Esophagus muscularis mucosa (tissue), 4 donors: ENCODE results near the gene LTBP3. TPM values are rescaled to one million over a fixed set of nuclear protein-coding genes. Genes with fewer than 3 reads are reported as not detected.

Source experiments
- DNase-seq: peaks from one replicate; pipeline ENCODE4 v3.0.0-alpha.2; 2017; ENCODE audit errors: extremely low spot score
- H3K27ac ChIP-seq, 4 donors: fragments of 200-600 bp; sonication (generic); replicated peaks in 1 of 4; 1 replicate in 3 of 4; 2 replicates in 1 of 4; pipeline ENCODE4 v1.5.1; 2016 to 2019; ENCODE audit warnings: mild to moderate bottlenecking in 1 of 4
- H3K27me3 ChIP-seq, 4 donors: fragments of 200-600 bp; sonication (generic); one replicate each; pipeline versions ENCODE4 v1.5.1 to v1.6.0; 2016 to 2019
- H3K36me3 ChIP-seq, 4 donors: fragments of 200-600 bp; sonication (generic); one replicate each; pipeline ENCODE4 v1.5.1; 2016 to 2019
- H3K4me1 ChIP-seq, 4 donors: fragments of 200-600 bp; sonication (generic); one replicate each; pipeline ENCODE4 v1.5.1; 2016 to 2019
- H3K4me3 ChIP-seq, 4 donors: fragments of 200-600 bp; sonication (generic); 1 replicate in 2 of 4; 2 replicates in 2 of 4; pipeline ENCODE4 v1.5.1; 2016 to 2019; ENCODE audit warnings: mild to moderate bottlenecking in 4 of 4, moderate library complexity in 1 of 4
- H3K9me3 ChIP-seq, 4 donors: fragments of 200-600 bp; sonication (generic); 1 replicate in 3 of 4; 2 replicates in 1 of 4; pipeline ENCODE4 v1.5.1; 2016 to 2019
- EP300 ChIP-seq: sonication (generic); formaldehyde crosslinking; IDR thresholded peaks from one replicate; pipeline ENCODE4 v1.6.1; 2017; ENCODE audit warnings: antibody characterized with exemption
- POLR2A ChIP-seq: fragments of 450-650 bp; IDR thresholded peaks from one replicate; pipeline ENCODE4 v1.6.1; 2017; ENCODE audit warnings: antibody characterized with exemption, moderate library complexity, mild to moderate bottlenecking, low read depth
- POLR2AphosphoS5 ChIP-seq, 2 donors: sonication (generic); formaldehyde crosslinking; IDR thresholded peaks; one replicate each; pipeline ENCODE4 v1.6.1; 2017; ENCODE audit warnings: antibody characterized with exemption in 2 of 2
- WGBS: methylation state at CpG from one replicate; pipeline ENCODE4 v1.1.5; 2018; 5-methylcytosine and 5-hydroxymethylcytosine counted together
- intact Hi-C: fragments of 100-400 bp; cut with DNase I; formaldehyde crosslinking; loops from one replicate; pipeline ENCODE4 v1.15.1; 2023
- small RNA-seq, 3 donors: library from RNA; depleted of rRNA; stranded (forward); fragments of <200 nt; gene quantifications; one replicate each; pipeline ENCODE3, GENCODE V24; 2016
- total RNA-seq, 4 donors: library from RNA; depleted of rRNA; stranded (reverse); fragments of >200 nt; gene quantifications; one replicate each; pipeline versions ENCODE4 v1.1.0 to v1.2.1, GENCODE V29; 2016
- TF ChIP-seq, protein P1 (sequence below), 3 experiments: fragments of 200-600 bp in 2 of 3; fragments of 450-650 bp in 1 of 3; sonication (generic) in 2 of 3; IDR thresholded peaks; one replicate each; pipeline ENCODE4 v1.5.1; 2017 to 2019; ENCODE audit warnings: antibody characterized with exemption in 3 of 3, mild to moderate bottlenecking in 2 of 3, moderate library complexity in 1 of 3

LTBP3 gene
- total RNA-seq, 4 donors from 2014 or later, result 107 to 208 (median 137) TPM

DNA sequence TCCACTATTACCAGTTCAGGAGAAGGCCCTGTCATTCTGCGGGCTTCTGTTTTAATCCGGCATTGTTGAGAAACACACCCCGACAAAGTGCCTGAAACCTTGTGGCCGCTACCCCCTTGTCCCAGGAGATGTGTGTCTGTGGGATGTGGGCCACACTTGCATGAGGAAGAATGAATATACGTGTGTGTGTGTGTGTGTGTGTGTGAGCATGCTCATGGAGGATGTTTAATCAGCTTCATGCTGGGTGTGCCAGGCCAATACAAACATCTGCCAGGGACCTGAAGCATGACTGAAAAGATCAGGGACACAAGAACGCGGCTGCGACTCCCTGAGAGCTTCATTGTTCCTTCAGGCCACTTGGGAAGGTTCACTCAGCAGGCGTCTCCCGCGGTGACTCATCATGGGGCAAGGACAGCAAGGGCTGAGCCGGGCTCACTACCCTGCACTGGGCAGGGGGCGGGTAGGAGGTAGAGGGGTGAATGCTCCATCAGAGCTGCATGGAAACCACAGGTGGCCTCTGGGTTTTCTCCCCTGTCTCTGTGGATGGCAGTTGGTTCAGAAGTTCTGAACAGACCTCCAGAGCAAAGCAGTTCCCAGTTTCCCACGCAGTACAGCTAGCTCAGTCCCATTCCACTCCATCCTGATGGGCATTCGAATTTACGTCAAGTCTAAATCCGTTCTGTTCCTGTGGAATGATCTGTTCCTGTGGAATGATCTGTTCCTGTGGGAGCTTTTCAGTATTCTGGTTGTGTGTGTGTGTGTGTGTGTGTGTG lies 66.4 kb downstream of the LTBP3 start:
- Histone ChIP-seq H3K27ac (peak overlapping the region; percentile 95 to 99 (median 98)), H3K36me3 (no peaks in the 10 kb centered on the region), H3K4me3 (peak overlapping the region in 2 of 4 donors; percentile 6 to 24), H3K4me1 (peaks cover 94 to 98% (median 98%) of the 10 kb centered on the region in 4 donors), H3K9me3 (no peaks in the 10 kb centered on the region), H3K27me3 (no peaks in the 10 kb centered on the region)
- TF ChIP-seq POLR2AphosphoS5 (IDR thresholded peaks at IDR 0.05) (peak in 1 of 2 donors; percentile 87), POLR2A (no peak), EP300 (peak; percentile 73)
- TF ChIP-seq, protein P1, sequence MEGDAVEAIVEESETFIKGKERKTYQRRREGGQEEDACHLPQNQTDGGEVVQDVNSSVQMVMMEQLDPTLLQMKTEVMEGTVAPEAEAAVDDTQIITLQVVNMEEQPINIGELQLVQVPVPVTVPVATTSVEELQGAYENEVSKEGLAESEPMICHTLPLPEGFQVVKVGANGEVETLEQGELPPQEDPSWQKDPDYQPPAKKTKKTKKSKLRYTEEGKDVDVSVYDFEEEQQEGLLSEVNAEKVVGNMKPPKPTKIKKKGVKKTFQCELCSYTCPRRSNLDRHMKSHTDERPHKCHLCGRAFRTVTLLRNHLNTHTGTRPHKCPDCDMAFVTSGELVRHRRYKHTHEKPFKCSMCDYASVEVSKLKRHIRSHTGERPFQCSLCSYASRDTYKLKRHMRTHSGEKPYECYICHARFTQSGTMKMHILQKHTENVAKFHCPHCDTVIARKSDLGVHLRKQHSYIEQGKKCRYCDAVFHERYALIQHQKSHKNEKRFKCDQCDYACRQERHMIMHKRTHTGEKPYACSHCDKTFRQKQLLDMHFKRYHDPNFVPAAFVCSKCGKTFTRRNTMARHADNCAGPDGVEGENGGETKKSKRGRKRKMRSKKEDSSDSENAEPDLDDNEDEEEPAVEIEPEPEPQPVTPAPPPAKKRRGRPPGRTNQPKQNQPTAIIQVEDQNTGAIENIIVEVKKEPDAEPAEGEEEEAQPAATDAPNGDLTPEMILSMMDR (IDR thresholded peaks at IDR 0.05), result no peak
- DNase-seq, result no peak
- 46% methylated on average over 10 of the region's 17 CpGs for WGBS
- intact Hi-C loops, result no loop called here

DNA sequence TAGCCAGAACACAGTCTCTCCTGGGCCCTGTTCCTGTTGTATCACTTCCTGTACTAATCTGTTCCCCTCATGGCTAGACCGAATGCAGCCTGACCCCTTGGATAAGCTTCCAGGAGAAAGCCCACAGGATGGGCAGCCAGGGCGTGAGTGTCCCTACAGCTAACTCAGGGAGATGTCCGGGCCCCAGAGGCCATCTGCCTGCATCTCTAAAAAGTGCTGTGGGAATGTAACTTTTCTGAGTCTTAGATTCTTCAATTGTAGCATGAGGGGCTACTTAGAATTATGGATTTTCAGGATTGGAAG lies 67.0 kb downstream of the LTBP3 start:
- 52% methylated on average over 3 of the region's 3 CpGs for WGBS
- Histone ChIP-seq H3K36me3 (no peaks in the 10 kb centered on the region), H3K9me3 (no peaks in the 10 kb centered on the region), H3K27ac (peak overlapping the region; percentile 95 to 99 (median 98)), H3K4me1 (peaks cover 96 to 98% (median 98%) of the 10 kb centered on the region in 4 donors), H3K27me3 (no peaks in the 10 kb centered on the region), H3K4me3 (no peak overlapping the region)
- DNase-seq, result no peak
- TF ChIP-seq POLR2AphosphoS5 (IDR thresholded peaks at IDR 0.05) (peak in 1 of 2 donors; percentile 4), EP300 (no peak), POLR2A (no peak)
- TF ChIP-seq, protein P1 (IDR thresholded peaks at IDR 0.05), result no peak
- intact Hi-C loops, result no loop called here

DNA sequence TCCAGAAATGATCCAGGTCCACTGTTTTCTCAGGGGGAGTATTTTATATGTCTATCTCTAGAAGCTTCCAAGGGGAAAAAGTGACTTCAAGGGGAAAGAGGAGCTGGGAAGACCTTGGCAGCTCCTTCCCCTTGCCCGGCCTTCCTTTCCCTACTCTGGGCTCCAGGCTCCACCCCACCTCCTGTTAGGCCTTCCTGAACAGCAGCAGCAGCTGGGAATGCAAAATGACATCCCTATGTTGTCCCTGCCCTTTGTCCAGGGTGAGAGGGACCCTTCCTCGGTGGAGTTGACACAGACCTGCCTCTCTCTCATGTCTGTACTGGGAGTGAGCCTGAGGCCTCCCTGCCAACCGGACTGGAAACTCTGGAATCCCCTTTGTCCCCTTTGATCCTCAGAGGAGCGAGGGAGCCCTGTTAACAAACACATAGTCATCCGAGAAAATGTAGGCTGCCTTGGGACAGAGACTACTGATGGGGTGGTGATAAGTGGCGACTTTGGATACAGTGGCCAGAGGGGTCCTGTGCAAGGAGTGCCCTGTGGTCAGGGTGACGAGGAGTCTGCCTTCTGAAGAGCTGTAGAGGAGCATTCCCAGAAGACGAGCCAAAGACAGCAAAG lies 68.3 kb downstream of the LTBP3 start:
- no peaks in the 10 kb centered on the region for H3K36me3 ChIP-seq
- peak overlapping the region in 2 of 4 donors; percentile 2 to 6 for H3K4me3 ChIP-seq
- 27% methylated on average over 6 of the region's 8 CpGs for WGBS
- peaks cover 96 to 98% (median 97%) of the 10 kb centered on the region in 4 donors for H3K4me1 ChIP-seq
- H3K27me3 ChIP-seq, result no peaks in the 10 kb centered on the region
- no peaks in the 10 kb centered on the region for H3K9me3 ChIP-seq
- peak overlapping the region; percentile 95 to 99 (median 98) for H3K27ac ChIP-seq
- intact Hi-C loops, result no loop called here
- DNase-seq, result no peak
- TF ChIP-seq POLR2AphosphoS5 (IDR thresholded peaks at IDR 0.05) (no peak), EP300 (no peak), POLR2A (no peak)

DNA sequence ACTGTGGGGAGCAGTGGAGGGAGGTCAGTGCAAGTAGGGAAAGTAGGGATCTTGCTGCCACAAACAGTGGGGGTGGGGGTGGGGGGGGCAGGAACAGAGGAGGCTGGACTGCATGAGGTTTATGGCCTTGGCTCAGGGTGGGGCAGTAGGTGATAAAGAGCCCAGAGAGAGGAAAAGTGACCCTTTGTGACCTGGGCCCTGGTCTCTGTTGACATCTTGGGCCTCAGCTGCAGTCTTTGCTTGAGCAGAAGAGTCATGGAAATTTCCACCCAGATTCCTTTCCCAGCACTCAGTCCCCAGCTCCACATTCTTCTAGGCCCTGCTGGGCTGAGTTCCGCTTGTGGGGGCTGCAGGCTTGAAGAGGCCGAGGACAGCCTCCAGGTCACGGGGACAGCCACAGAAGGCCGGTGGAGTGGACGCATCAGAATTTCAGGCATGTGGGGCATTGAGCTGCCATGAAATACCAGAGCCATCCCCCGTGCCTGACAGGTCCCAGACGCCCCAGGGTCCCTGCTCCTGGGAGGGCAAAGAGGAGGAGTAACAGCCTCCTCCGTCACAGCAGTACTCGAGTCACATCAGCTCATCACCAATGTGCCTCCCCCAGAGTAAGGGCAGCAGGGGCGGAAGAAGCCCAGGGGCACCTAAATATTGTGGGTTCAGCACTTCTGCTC lies 69.0 kb downstream of the LTBP3 start:
- no peaks in the 10 kb centered on the region for H3K36me3 ChIP-seq
- H3K4me1 ChIP-seq, result peaks cover 89 to 98% (median 97%) of the 10 kb centered on the region in 4 donors
- H3K27me3 ChIP-seq, result no peaks in the 10 kb centered on the region
- H3K27ac ChIP-seq, result peak overlapping the region; percentile 95 to 99 (median 98)
- H3K9me3 ChIP-seq, result no peaks in the 10 kb centered on the region
- WGBS, result 15% methylated on average over 9 of the region's 10 CpGs
- intact Hi-C loops, result no loop called here
- TF ChIP-seq POLR2A (no peak), POLR2AphosphoS5 (IDR thresholded peaks at IDR 0.05) (peak in 1 of 2 donors; percentile 81), EP300 (peak; percentile 32)
- TF ChIP-seq, protein P1 (IDR thresholded peaks at IDR 0.05), result no peak
- no peak for DNase-seq
- H3K4me3 ChIP-seq, result peak overlapping the region in 1 of 4 donors; percentile 2

Small RNAs within 50 kb of the gene (small RNA-seq; reads per million reads assigned to genes)
- gene AP001362.1 (0 reads per million in 3 donors), gene RF01684 (0 reads per million in 3 donors)

Other genes with a start within 250 kb of the LTBP3 start
- gene CDC42EP2, start 243.5 kb downstream of the LTBP3 start, total RNA-seq, result 10 to 100 TPM; 39.9 to 90.1 (median 54.4) TPM
- gene DPF2, start 224.5 kb downstream of the LTBP3 start, total RNA-seq, result 10 to 100 TPM; 40.3 to 60.6 (median 52.9) TPM
- under 1 TPM in 1 of 4 donors, not detected in 3; 0.19 TPM for gene TIGD3, start 203.6 kb downstream of the LTBP3 start, total RNA-seq
- 10 to 100 TPM in 1 of 4 donors, 1 to 10 TPM in 3; 4.6 to 11.3 (median 5.9) TPM for gene SLC25A45, start 175.7 kb downstream of the LTBP3 start, total RNA-seq
- 10 to 100 TPM; 30.4 to 37.3 (median 34.7) TPM for gene FRMD8, start 171.7 kb downstream of the LTBP3 start, total RNA-seq
- 100 to 1,000 TPM in 2 of 4 donors, 10 to 100 TPM in 2; 42.8 to 181 (median 96.0) TPM for gene NEAT1, start 135.6 kb downstream of the LTBP3 start, total RNA-seq
- over 10,000 TPM in 1 of 4 donors, 1,000 to 10,000 TPM in 3; 2,724 to 15,405 (median 5,373) TPM for gene MALAT1, start 59.3 kb downstream of the LTBP3 start, total RNA-seq
- gene SCYL1, start 33.3 kb downstream of the LTBP3 start, total RNA-seq, result 100 to 1,000 TPM in 2 of 4 donors, 10 to 100 TPM in 2; 74.3 to 115 (median 104) TPM
- 10 to 100 TPM; 43.6 to 77.3 (median 63.3) TPM for gene ZNRD2, start 12.1 kb upstream of the LTBP3 start, total RNA-seq
- gene FAM89B, start 14.2 kb upstream of the LTBP3 start, total RNA-seq, result 10 to 100 TPM; 47.9 to 90.4 (median 75.0) TPM
- gene EHBP1L1, start 17.7 kb upstream of the LTBP3 start, total RNA-seq, result 100 to 1,000 TPM; 186 to 472 (median 293) TPM
- 1 to 10 TPM in 3 of 4 donors, under 1 TPM in 1; 0.99 to 1.2 (median 1.2) TPM for gene KCNK7, start 37.4 kb upstream of the LTBP3 start, total RNA-seq
- gene MAP3K11, start 55.9 kb upstream of the LTBP3 start, total RNA-seq, result 10 to 100 TPM; 29.9 to 41.7 (median 37.6) TPM
- 10 to 100 TPM; 21.4 to 43.1 (median 27.1) TPM for gene PCNX3, start 57.4 kb upstream of the LTBP3 start, total RNA-seq
- gene SIPA1, start 79.7 kb upstream of the LTBP3 start, total RNA-seq, result 10 to 100 TPM; 40.7 to 56.3 (median 45.8) TPM
- 10 to 100 TPM; 51.5 to 84.6 (median 82.1) TPM for gene RELA, start 104.6 kb upstream of the LTBP3 start, total RNA-seq
- 10 to 100 TPM; 66.4 to 77.1 (median 68.3) TPM for gene KAT5, start 153.9 kb upstream of the LTBP3 start, total RNA-seq
- 100 to 1,000 TPM in 1 of 4 donors, 10 to 100 TPM in 3; 72.1 to 137 (median 80.9) TPM for gene RNASEH2C, start 162.4 kb upstream of the LTBP3 start, total RNA-seq
- 10 to 100 TPM; 15.0 to 28.0 (median 24.2) TPM for gene AP5B1, start 222.6 kb upstream of the LTBP3 start, total RNA-seq
- gene OVOL1, start 228.7 kb upstream of the LTBP3 start, total RNA-seq, result not detected